GM10248 (cell line): Measurements from ENCODE around the gene TBC1D1.

Source experiments
- CTCF ChIA-PET: fragments of 300-600 bp; sonication (Branson Sonifier 250); formaldehyde crosslinking; extraction: SDS; loops from one replicate; lab custom pipeline; 2021; ENCODE audit warnings: antibody characterized with exemption; lab: Yijun Ruan, JAX
- POLR2A ChIA-PET: fragments of 350-650 bp; sonication (Branson Sonifier 250); formaldehyde crosslinking; extraction: SDS; loops from one replicate; lab custom pipeline; 2020; ENCODE audit warnings: antibody characterized with exemption; lab: Yijun Ruan, JAX
- DNase-seq: peaks from one replicate; pipeline ENCODE4 v3.0.0; 2012; ENCODE audit errors: extremely low spot score
- TF ChIP-seq, protein P1 (sequence below): IDR thresholded peaks from 2 replicates; pipeline ENCODE4 v1.5.1; 2012; ENCODE audit warnings: mild to moderate bottlenecking, low read depth; ENCODE audit errors: extremely low read depth, missing control alignments, control extremely low read depth

The TBC1D1 gene

DNA sequence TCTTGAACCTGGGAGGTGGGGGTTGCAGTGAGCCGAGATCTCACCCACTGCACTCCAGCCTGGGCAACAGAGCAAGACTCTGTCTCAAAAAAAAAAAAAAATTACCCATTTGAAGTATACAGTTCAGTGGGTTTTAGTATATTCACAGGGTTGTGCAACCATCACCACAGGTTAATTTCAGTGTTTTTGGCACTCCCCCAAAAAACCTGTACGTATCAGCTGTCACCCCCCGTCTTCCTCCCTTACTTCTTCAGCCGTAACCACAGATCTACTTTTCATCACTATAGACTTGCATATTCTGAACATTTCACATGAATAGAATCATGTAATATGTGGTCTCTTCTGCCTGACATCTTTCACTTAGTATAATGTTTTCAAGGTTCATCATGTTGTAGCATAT is 57.7 kb downstream of the TBC1D1 start:
- ChIA-PET POLR2A (no interaction called here), CTCF (no interaction called here)
- DNase-seq = no peak
- TF ChIP-seq, protein P1, sequence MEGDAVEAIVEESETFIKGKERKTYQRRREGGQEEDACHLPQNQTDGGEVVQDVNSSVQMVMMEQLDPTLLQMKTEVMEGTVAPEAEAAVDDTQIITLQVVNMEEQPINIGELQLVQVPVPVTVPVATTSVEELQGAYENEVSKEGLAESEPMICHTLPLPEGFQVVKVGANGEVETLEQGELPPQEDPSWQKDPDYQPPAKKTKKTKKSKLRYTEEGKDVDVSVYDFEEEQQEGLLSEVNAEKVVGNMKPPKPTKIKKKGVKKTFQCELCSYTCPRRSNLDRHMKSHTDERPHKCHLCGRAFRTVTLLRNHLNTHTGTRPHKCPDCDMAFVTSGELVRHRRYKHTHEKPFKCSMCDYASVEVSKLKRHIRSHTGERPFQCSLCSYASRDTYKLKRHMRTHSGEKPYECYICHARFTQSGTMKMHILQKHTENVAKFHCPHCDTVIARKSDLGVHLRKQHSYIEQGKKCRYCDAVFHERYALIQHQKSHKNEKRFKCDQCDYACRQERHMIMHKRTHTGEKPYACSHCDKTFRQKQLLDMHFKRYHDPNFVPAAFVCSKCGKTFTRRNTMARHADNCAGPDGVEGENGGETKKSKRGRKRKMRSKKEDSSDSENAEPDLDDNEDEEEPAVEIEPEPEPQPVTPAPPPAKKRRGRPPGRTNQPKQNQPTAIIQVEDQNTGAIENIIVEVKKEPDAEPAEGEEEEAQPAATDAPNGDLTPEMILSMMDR = no peak

DNA sequence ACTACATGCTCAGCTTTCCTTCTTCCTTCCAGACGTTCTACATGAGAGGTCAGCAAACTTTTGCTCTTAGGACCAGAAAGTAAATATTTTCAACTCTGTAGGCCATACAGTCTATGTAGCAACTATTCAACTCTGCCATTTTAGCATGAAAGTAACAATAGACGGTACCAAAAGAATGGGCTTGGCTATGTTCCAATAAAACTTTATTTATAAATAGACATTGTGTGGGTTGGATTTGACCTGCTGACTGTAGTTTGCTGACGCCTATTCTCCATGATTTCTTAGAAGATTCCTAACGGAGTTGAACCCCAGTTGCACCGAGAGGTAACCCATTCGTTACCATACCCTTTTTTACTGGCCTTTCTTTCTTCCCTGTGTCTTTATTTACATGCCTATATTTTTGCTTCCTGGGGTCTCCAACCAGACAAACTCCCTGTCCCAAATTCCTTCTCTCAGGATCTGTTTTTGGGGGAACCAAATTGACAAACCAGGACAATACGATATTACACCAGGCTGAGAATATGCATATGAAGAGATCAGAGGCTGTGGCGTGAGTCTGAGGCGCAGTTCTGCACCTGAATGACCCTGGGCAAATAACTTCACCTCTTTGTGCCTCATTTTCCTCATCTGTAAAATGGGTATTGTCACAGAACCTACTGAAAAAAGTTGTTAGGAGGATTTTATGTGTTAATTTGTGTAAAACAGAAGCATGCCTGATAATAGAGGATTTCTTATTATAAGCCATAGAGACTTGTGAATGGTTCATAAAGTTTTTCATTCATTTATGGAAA is 58.9 kb downstream of the TBC1D1 start:
- DNase-seq = no peak
- TF ChIP-seq, protein P1 = no peak
- CTCF ChIA-PET = no interaction called here
- POLR2A ChIA-PET = no interaction called here

DNA sequence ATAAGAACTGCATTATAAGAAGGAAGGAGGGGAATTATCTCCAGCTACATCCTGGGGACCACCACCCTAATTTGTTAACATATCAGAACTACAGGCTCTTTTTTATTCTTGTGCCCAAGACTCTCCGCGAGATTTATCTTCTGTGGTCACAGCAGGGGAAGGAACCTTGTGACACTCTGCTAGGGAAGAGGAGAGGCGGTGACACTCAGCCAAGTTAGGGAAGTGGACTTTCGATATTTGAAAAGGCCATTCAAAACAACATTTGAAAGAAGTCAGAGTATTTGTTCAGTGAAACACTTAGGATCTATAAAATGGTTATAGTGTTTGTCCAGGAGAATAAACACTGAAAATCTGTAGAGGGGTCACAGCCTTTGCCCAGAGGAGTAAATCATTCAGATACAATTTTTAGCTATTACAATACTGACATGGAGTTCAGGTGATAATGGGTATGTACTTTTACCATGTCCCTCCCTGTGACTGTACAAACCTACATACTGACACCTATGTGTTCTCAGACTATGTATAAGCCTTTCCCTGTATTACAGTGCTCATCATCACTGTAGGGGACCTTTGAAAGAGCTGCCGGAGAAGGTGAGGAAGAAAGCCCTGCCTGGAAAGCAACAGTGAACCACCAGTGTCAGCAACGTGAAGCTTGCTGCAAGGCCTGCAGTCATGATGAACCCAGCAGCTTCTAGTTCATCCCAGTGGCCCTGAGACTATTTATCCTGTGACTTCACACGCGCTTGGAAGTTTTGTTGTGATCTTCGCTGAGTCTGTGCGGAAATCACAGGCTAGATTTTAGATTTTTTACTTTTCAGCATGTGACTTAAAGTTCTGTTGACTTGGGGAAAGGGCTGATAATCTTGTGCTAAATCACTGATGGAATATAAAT is 60.8 kb downstream of the TBC1D1 start:
- CTCF ChIA-PET = interaction anchor here (1.4 kb wide), 1 partner anchor 16 kb away, joined by 3 read pairs; no protein-coding TSS in a partner anchor
- TF ChIP-seq, protein P1 = no peak
- POLR2A ChIA-PET = no interaction called here
- DNase-seq = no peak

DNA sequence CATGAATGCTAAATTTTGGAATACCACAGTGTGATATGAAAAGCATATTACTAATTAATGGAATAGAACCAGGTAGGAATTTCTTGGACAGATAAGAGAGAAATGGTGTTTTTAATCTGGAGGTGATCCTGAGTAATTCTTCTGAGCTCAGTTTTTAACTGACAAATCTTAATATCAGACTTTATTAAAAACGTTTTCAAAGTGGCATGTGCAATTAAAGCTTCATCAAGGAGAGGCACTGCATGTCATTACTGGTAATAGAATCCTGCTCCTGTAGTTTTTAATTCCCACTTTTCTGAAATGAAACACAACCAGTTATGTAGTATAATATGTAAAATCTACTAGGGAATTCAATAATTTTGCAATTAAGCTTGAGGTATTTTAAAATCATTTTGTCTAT is 62.3 kb downstream of the TBC1D1 start:
- TF ChIP-seq, protein P1 = no peak
- CTCF ChIA-PET = interaction anchor here (1.0 to 1.4 kb wide), 4 partner anchors 9 to 39 kb away, joined by 3 to 4 read pairs (median 3); no protein-coding TSS in a partner anchor

DNA sequence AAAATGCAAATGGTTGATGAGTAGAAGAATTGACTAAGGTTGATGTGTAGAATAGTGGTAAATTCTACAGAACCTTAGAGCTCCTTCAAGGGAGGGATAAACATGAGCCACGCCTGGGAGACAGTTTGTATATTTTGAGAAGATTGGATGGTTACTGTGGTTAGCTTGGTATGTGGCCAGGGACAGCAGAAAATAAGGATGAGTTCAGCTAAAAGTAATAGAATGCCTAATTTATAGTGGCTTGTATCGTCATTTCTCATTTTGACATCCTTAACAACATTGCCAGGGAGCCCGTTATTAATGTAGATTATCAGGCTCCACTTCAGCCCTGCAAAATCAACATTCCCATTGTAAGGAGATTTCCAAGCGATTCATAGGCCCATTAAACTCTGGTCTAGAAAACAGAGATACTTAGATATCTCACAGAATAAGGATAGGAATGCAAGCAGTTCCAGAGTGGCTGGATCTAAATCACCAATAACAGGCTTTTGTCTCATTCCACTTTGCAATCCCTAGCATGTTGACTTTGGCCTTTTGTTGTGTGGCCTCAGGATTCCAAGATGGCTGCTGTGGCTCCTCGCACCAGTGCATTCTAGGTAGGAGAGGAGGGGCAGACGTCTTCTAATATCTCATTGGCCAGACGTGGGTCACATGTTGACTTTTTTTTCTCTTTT is 62.9 kb downstream of the TBC1D1 start:
- no peak for DNase-seq
- TF ChIP-seq, protein P1 = no peak
- POLR2A ChIA-PET = no interaction called here
- CTCF ChIA-PET = interaction anchor here (1.0 to 1.4 kb wide), 4 partner anchors 9 to 40 kb away, joined by 3 to 4 read pairs (median 3); no protein-coding TSS in a partner anchor

More for the DNA sequence above, 62.3 kb downstream of the TBC1D1 start:
- POLR2A ChIA-PET = no interaction called here
- no peak for DNase-seq

DNA sequence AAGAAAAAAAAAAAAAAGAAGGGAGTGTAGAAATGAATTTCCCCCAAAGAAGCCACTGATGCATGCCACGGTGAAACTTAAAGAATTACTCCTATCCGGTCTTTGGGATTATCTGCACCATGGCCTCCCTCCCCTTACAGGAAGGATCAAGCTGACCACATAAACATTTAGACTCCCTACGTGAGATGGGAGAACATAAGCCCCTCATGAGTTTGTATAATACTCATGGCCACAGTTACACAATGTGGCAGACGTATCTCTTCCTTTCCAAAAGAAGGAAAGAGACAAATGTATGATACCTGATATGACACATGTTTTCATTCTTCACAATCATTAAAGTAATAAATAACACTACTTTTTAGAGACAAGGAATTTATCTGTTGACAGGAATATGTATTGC is 66.1 kb downstream of the TBC1D1 start:
- no peak for DNase-seq
- ChIA-PET POLR2A (no interaction called here), CTCF (no interaction called here)
- TF ChIP-seq, protein P1 = no peak
